GM12801 (cell line): ENCODE measurements around the gene WIPF1.

Experiments used
- TF ChIP-seq, protein P1 (sequence below): IDR thresholded peaks from one replicate; pipeline ENCODE4 v1.5.1; 2011; ENCODE audit warnings: control low read depth; ENCODE audit not compliant: insufficient read length; ENCODE audit errors: extremely low read depth

Gene WIPF1

DNA sequence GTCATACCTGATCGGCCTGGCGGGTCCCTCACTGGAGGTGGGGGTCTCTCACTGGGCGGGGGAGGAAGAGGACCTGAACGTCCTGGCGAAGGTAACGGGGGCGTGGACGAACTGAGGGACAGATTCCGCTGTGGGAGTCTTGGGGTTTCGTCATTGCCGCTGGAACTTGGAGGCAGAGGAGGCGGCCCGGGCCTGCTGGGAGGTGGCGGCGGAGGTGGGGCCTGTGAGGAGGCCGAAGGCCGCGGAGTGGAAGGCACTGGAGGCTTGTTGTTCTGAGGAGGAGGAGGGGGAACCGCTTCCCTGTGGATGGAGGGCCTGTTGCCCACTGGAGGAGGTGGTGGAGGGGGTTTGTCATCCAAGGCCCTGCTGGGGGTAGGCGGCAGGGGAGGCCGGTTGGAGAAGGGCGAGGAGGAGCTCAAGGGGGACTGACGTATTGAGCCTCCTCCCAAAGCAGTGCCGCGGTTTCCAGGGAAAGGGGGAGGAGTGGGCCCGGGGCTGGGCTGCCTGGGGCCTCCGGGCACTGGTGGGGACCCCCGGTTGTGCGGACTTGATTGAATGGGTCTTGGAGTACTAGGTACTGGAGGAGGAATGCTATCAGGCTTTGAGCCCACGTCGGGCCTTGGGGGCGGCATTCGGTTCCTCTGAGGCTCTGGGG is 25.8 kb downstream of the WIPF1 start:
- TF ChIP-seq, protein P1, sequence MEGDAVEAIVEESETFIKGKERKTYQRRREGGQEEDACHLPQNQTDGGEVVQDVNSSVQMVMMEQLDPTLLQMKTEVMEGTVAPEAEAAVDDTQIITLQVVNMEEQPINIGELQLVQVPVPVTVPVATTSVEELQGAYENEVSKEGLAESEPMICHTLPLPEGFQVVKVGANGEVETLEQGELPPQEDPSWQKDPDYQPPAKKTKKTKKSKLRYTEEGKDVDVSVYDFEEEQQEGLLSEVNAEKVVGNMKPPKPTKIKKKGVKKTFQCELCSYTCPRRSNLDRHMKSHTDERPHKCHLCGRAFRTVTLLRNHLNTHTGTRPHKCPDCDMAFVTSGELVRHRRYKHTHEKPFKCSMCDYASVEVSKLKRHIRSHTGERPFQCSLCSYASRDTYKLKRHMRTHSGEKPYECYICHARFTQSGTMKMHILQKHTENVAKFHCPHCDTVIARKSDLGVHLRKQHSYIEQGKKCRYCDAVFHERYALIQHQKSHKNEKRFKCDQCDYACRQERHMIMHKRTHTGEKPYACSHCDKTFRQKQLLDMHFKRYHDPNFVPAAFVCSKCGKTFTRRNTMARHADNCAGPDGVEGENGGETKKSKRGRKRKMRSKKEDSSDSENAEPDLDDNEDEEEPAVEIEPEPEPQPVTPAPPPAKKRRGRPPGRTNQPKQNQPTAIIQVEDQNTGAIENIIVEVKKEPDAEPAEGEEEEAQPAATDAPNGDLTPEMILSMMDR, result no peak

DNA sequence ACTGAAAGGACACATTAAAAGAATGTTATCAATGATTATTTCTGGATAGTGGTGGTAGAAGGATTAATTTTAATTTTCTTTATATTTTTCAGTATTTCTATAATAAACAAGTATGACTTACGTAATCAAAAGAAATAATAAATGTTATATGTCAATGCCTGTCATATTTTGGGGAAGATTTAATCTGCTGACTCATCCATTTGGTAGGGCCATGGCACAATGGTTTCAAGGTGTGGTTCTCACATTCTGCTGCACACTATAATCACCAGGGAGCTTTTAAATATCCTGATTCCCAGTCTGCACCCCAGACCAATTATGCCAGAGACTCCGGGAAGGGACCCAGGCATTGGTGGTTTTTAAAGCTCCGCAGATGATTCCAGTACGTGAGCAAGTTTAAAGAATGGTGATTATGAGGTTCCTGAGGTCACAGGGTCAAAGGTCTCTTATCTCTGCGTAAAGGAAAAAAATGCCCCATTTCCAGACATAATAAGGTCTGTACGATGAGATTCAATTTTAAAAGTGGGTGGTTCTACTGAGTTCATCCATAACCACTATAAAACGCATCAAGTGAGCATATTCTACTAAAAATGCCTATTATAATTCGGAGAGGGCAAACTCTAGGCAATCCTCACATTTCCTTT is 27.2 kb downstream of the WIPF1 start:
- TF ChIP-seq, protein P1, result no peak

DNA sequence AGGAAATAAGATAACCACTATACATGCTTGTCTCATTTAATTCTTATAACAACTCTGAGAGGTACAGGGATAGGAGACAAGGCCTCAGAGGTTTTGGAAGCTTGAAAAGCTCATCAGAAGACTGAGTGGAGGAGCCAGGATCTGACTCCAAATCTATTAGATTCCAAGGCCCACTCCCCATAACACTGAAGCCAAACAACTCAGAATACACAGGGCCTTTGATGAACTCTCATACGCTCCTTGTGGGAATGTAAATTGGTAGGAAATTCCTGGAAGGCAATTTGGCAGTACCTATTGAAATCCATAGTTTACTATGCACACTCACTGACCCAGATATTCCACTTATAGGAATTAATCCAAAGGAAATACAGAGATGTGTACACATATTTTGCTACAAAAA is 27.9 kb downstream of the WIPF1 start:
- TF ChIP-seq, protein P1, result no peak

DNA sequence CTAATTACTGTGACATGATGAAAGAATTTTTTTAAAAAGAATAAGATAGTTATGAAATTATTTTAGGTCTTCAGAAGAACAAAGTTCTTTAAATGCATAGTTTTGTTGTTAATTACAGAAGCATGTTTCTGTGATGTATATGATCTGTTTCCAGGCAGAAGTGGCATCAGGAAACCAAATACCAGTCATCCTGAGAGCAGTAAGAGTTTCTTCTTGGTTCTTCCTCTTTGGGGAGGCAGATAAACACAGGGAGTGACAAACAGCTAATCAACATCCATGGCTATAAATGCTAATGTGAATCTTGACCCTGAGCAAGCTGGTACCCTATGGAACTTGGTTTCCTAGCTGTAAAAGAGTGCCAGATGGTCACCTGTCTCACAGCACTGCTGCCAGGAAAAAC is 29.2 kb downstream of the WIPF1 start:
- TF ChIP-seq, protein P1, result no peak

DNA sequence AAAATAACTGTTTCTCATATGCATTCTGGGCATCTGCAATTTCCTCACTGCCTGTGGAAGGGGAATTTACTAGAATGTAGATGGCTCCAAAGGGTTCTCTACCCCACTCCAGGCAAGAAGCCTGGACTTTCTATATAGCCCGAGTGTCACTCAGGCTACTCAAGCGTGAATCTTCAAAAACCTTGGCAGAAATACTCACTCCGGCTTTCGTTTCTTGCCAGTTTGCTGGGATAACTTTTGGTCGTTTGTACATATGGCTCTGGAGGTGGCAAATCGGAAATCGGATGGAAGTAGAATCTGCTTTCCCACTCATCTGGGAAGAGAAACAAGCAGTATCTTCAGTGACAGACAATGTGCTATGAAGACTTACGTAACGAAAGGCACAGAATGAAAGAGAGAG is 30.7 kb downstream of the WIPF1 start:
- TF ChIP-seq, protein P1, result no peak

DNA sequence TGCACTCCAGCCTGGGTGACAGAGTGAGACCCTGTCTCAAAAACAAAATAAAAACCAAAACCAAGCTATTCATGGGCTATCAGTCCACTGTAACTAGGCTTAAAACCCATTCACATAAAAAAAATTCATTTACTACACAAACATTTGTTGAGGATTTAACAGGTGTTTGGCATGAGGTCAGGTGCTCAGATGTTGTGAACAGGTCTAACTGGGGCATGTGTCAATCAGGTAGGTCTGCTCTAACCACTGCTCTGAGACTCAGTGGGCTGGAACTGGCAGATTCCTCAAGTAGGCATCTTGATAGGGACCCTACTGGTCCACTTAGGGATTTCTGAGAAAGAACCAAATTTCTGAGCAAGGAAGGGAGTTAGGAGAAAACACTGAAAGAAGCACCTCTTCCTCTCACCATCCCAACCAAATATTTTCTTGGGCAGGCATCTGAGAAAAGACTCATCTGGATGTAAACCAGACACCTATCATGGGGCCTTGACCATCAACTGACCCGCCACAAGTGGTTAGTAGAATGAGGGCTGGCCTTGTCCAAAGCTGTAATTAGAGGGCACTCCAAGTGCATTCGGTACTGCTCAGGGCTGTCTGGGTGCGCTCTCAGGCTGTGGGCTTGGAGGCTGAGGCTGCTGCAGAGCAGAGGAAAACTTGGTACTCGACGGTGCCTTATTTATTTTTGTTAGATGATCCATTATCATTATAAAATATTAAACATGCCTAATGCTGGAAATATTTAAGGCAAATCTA is 33.9 kb downstream of the WIPF1 start:
- TF ChIP-seq, protein P1, result no peak

DNA sequence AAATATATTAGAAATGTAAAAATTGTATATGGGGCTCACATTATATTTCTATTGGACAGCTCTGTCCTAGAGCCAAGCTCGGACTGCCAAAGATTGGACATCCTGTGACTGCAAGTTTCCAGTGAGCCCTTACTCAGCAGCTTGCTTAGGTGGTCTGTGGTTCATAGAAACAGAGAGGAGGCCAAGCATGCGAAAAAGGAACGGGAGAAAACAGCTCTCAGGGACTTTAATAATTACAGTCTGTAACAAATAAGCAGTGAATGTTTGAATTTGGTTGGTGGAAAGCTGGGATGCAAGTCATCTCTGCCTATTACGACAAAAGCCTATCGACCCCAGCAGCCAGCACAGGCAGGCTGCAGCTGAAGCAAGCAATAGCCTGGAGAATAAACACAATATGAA is 35.6 kb downstream of the WIPF1 start:
- TF ChIP-seq, protein P1, result no peak
